ENCODE measurements around the gene OR7C2. TPM values are rescaled to one million over a fixed set of nuclear protein-coding genes. Genes with fewer than 3 reads are reported as not detected.
"Not testable (repeated sequence)": the region's sequence is repeated elsewhere in the genome, so short reads cannot be mapped to it uniquely, and the experiment has no call there.

OR7C2 gene
- total RNA-seq, 1 donor from 2014 or later = not detected

- H3K27ac Mint-ChIP-seq = no peak overlapping the region
Measured at GRCh38 chr19:14933506-14933905, 7.8 kb upstream of the OR7C2 start.

GRCh38 chr19:14940266-14940665 lies 1.0 kb upstream of the OR7C2 start:
- Mint-ChIP-seq H3K36me3 (peaks cover 2% of the 10 kb centered on the region), H3K4me1 (no peaks in the 10 kb centered on the region), H3K27me3 (ENCODE audit: low read depth) (no peaks in the 10 kb centered on the region), H3K4me3 (no peak overlapping the region), H3K9me3 (peaks cover 44% of the 10 kb centered on the region), H3K27ac (no peak overlapping the region)
- DNase-seq (ENCODE audit: low spot score in 2 of 2, unreplicated experiment in 2 of 2) = no peak
- no peak for TF ChIP-seq CTCF (IDR thresholded peaks at IDR 0.05; ENCODE audit: unreplicated experiment)

More at GRCh38 chr19:14933506-14933905, 7.8 kb upstream of the OR7C2 start:
- no peak for DNase-seq (ENCODE audit: low spot score in 2 of 2, unreplicated experiment in 2 of 2)
- Mint-ChIP-seq H3K9me3 (peaks cover 48% of the 10 kb centered on the region), H3K4me3 (no peak overlapping the region), H3K36me3 (no peaks in the 10 kb centered on the region), H3K4me1 (no peaks in the 10 kb centered on the region), H3K27me3 (ENCODE audit: low read depth) (no peaks in the 10 kb centered on the region)
- TF ChIP-seq CTCF (IDR thresholded peaks at IDR 0.05; ENCODE audit: unreplicated experiment) = no peak

- H3K9me3 Mint-ChIP-seq = peaks cover 48% of the 10 kb centered on the region
Measured at GRCh38 chr19:14943601-14944000, 2.3 kb downstream of the OR7C2 start.

GRCh38 chr19:14944456-14944855 lies 3.2 kb downstream of the OR7C2 start:
- Mint-ChIP-seq H3K36me3 (peaks cover 2% of the 10 kb centered on the region), H3K9me3 (peaks cover 44% of the 10 kb centered on the region), H3K4me3 (no peak overlapping the region), H3K27me3 (ENCODE audit: low read depth) (no peaks in the 10 kb centered on the region), H3K4me1 (no peaks in the 10 kb centered on the region), H3K27ac (no peak overlapping the region)
- no peak for TF ChIP-seq CTCF (IDR thresholded peaks at IDR 0.05; ENCODE audit: unreplicated experiment)
- DNase-seq (ENCODE audit: low spot score in 2 of 2, unreplicated experiment in 2 of 2) = no peak

More at GRCh38 chr19:14943601-14944000, 2.3 kb downstream of the OR7C2 start:
- H3K36me3 Mint-ChIP-seq = peaks cover 2% of the 10 kb centered on the region
- H3K4me3 Mint-ChIP-seq = no peak overlapping the region
- H3K27me3 Mint-ChIP-seq (ENCODE audit: low read depth) = no peaks in the 10 kb centered on the region
- TF ChIP-seq CTCF (IDR thresholded peaks at IDR 0.05; ENCODE audit: unreplicated experiment) = no peak
- DNase-seq (ENCODE audit: low spot score in 2 of 2, unreplicated experiment in 2 of 2) = no peak
- no peaks in the 10 kb centered on the region for H3K4me1 Mint-ChIP-seq
- H3K27ac Mint-ChIP-seq = no peak overlapping the region

GRCh38 chr19:14949413-14949812 lies 8.1 kb downstream of the OR7C2 start:
- DNase-seq (ENCODE audit: low spot score in 2 of 2, unreplicated experiment in 2 of 2); H3K4me1 Mint-ChIP-seq; H3K4me3 Mint-ChIP-seq; H3K27ac Mint-ChIP-seq; H3K36me3 Mint-ChIP-seq; H3K27me3 Mint-ChIP-seq (ENCODE audit: low read depth): not testable (repeated sequence)
- peaks cover 33% of the 10 kb centered on the region for H3K9me3 Mint-ChIP-seq

GRCh38 chr19:14949876-14950275 lies 8.6 kb downstream of the OR7C2 start:
- H3K27me3 Mint-ChIP-seq (ENCODE audit: low read depth) = no peaks in the 10 kb centered on the region
- no peak for DNase-seq (ENCODE audit: low spot score in 2 of 2, unreplicated experiment in 2 of 2)
- no peaks in the 10 kb centered on the region for H3K4me1 Mint-ChIP-seq
- no peak for TF ChIP-seq CTCF (IDR thresholded peaks at IDR 0.05; ENCODE audit: unreplicated experiment)
- no peak overlapping the region for H3K4me3 Mint-ChIP-seq
- H3K9me3 Mint-ChIP-seq = peaks cover 33% of the 10 kb centered on the region
- no peaks in the 10 kb centered on the region for H3K36me3 Mint-ChIP-seq
- H3K27ac Mint-ChIP-seq = no peak overlapping the region
